SJSA1 (cell line): ENCODE results near the gene EDIL3. TPM values are rescaled to one million over a fixed set of nuclear protein-coding genes. Genes with fewer than 3 reads are reported as not detected.

Experiments
- DNase-seq, 2 experiments: peaks; one replicate each; pipeline ENCODE4 v3.0.0-alpha.2; 2015 to 2020; ENCODE audit warnings: low spot score in 2 of 2, low read depth in 1 of 2
- H3K27ac ChIP-seq: fragments of 250-450 bp; sonication (Bioruptor Pico); 2 replicates; pipeline ENCODE4 v1.5.1; 2020; ENCODE audit warnings: mild to moderate bottlenecking, moderate library complexity
- H3K27me3 ChIP-seq: fragments of 250-450 bp; sonication (Bioruptor Pico); replicated peaks from 2 replicates; pipeline ENCODE4 v1.5.1; 2020; ENCODE audit warnings: mild to moderate bottlenecking, moderate library complexity
- H3K36me3 ChIP-seq: fragments of 250-450 bp; sonication (Bioruptor Pico); 2 replicates; pipeline ENCODE4 v1.5.1; 2020; ENCODE audit warnings: mild to moderate bottlenecking
- H3K4me1 ChIP-seq: fragments of 250-450 bp; sonication (Bioruptor Pico); replicated peaks from 2 replicates; pipeline ENCODE4 v1.6.1; 2021; ENCODE audit warnings: mild to moderate bottlenecking
- H3K4me3 ChIP-seq: fragments of 250-450 bp; sonication (Bioruptor Pico); 2 replicates; pipeline ENCODE4 v1.5.1; 2020; ENCODE audit warnings: mild to moderate bottlenecking
- H3K9me3 ChIP-seq: fragments of 250-450 bp; sonication (Bioruptor Pico); replicated peaks from 2 replicates; pipeline ENCODE4 v1.5.1; 2020; ENCODE audit warnings: mild to moderate bottlenecking
- total RNA-seq: library from RNA; depleted of rRNA; stranded (reverse); fragments of >200 nt; shearing (Covaris generic); gene quantifications from 2 replicates; pipeline ENCODE4 v1.2.3, GENCODE V29; 2014

Gene EDIL3
- total RNA-seq, 1 experiment from 2014 or later: 465 TPM

DNA sequence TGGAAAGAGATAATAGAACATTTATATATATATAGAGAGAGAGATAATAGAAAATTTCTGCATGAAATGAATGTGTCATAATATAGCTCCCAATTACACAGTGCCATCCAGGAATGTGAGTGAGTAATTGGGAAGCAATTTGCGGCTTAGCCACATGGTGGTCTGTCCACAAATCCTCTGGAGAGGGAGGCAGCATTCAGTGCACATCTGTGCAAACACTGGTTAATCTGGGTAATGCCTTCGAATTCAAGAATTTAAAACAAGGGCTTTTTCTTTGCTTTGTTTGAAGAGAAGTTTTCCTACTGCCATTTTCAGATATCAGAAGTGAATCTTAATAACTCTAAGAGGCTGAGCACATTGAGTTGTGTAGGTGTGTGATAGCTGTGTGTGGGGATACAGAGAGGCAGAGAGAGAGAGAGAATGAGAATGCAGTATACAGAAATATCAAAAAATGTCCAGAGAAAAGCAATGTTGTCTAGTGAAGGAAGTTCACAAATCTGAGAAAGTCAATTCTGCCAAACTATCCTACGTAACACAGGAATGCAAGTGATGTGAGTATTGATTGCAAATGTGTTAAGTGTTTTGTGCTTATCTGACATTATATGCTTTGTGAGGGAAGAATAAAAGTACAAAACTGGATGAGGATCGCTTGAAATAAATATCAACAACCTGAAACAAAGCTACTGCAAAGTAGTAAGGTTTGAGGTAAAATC is 134.6 kb downstream of the EDIL3 start:
- Histone ChIP-seq H3K9me3 (no peaks in the 10 kb centered on the region), H3K4me3 (peak overlapping the region; percentile 2; the same call in 1 of the 2 replicates), H3K27me3 (no peaks in the 10 kb centered on the region), H3K4me1 (peaks cover 37% of the 10 kb centered on the region), H3K27ac (peak overlapping the region; percentile 91), H3K36me3 (peaks cover 6% of the 10 kb centered on the region)
- DNase-seq: peak; percentile 90 to 91

DNA sequence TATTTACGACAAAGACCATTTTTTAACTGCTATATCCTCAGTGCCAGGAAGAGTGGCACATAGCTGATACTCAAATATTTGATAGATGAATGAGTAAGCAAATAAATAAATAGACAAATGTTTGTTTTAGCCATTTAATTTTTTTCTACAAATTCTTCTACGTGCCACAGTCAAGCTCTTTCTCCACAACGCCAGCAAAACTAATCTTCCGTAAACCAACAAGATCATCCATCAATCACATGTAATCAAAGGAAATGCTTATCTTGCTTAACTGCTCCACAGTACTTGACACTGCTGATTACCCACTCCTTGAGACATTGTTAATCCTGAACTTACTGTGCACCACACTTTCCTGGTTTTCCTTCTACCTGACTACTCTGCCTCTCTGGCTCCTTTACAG is 136.7 kb downstream of the EDIL3 start:
- no peak for DNase-seq
- Histone ChIP-seq H3K9me3 (no peaks in the 10 kb centered on the region), H3K36me3 (peaks cover 13% of the 10 kb centered on the region), H3K4me3 (no peak overlapping the region), H3K27me3 (no peaks in the 10 kb centered on the region), H3K27ac (peak overlapping the region; percentile 91), H3K4me1 (peaks cover 37% of the 10 kb centered on the region)

DNA sequence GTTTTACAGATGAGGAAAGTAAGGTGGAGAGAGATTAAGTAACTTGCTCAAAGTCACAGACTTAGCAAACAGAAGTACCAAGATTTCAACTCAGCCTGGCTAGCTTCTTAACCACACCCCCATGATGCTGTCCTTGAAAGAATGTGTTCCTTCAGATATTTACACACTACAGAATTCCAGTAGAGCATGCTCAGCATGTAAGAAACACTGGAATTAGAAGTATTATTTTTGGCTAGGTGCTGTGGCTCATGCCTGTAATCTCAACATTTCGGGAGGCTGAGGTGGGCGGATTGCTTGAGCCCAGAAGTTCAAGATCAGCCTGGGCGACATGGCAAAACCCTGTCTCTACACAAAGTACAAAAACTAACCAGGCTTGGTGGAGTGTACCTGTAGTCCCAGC is 142.4 kb downstream of the EDIL3 start:
- DNase-seq: peak in 1 of 2 experiments; percentile 47
- H3K27ac ChIP-seq: no peak overlapping the region
- no peaks in the 10 kb centered on the region for H3K9me3 ChIP-seq
- no peaks in the 10 kb centered on the region for H3K27me3 ChIP-seq
- peaks cover 11% of the 10 kb centered on the region; the same call in 1 of the 2 replicates for H3K36me3 ChIP-seq
- no peak overlapping the region for H3K4me3 ChIP-seq
- peaks cover 29% of the 10 kb centered on the region for H3K4me1 ChIP-seq

DNA sequence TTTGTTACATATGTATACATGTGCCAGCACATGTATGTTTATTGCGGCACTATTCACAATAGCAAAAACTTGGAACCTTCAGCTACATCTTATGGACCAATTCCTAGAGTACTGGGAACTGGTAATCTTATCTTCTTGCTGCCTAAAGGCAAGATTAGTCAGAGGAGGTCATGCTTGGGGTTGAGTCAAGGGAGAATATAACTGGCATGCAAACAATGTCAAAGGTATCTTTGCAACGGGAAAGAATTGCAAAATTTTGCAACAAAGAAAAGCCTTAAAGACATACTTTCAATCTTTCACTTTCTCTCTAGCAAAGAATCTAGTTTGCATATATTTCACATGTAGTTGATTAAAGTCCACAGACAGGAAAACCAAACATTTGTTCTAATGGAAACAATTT is 145.2 kb downstream of the EDIL3 start:
- Histone ChIP-seq H3K4me1 (peaks cover 29% of the 10 kb centered on the region), H3K27me3 (no peaks in the 10 kb centered on the region), H3K36me3 (peaks cover 6% of the 10 kb centered on the region; the same call in 1 of the 2 replicates), H3K27ac (peak overlapping the region; percentile 21; the same call in 1 of the 2 replicates), H3K4me3 (no peak overlapping the region), H3K9me3 (no peaks in the 10 kb centered on the region)
- DNase-seq: no peak

DNA sequence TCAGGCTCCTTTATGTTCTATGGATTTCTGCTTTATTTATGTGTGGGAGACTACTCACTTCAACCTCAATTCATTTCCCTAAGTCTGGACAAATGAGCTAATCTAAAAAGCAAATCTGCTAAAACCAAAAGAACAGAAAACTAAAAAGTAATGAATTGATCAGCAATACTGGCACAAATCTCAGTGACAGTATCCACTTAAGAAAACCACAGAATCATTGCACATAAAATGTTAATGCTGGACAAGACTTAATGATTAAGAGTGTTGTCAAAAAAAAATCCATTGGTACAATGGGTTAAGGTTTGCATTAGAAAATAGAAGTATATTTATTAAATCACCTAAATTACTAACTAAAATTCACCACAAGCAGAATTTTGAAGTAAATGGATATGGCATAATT is 147.6 kb downstream of the EDIL3 start:
- peaks cover 20% of the 10 kb centered on the region for H3K4me1 ChIP-seq
- no peaks in the 10 kb centered on the region for H3K9me3 ChIP-seq
- no peak overlapping the region for H3K27ac ChIP-seq
- H3K36me3 ChIP-seq: no peaks in the 10 kb centered on the region; the same call in 1 of the 2 replicates
- no peak for DNase-seq
- H3K4me3 ChIP-seq: no peak overlapping the region
- H3K27me3 ChIP-seq: no peaks in the 10 kb centered on the region

DNA sequence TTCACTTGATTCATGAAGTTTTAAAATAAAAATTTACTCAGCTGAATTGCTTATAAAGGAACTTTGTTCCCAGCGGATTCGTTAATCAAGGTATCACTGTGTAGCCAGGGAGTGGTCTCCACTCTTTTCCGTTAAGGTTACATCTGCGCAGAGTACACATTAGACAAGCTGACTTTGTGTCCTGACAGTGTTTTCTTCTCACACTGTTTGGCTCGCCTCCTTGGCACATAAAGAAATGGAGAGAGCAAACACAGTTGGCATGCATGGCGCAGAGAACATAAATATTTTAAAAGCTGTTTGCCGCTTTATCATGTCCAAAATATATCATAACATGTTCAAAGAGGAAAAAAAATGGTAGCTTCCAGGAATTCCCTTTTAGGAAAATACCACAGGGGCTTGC is 153.2 kb downstream of the EDIL3 start:
- Histone ChIP-seq H3K27ac (no peak overlapping the region), H3K4me1 (0 out of 2 replicates have a peak, but pooled peaks cover 5% of the 10 kb centered on the region), H3K36me3 (peaks cover 3% of the 10 kb centered on the region; the same call in 1 of the 2 replicates), H3K27me3 (no peaks in the 10 kb centered on the region), H3K4me3 (no peak overlapping the region), H3K9me3 (no peaks in the 10 kb centered on the region)
- no peak for DNase-seq

DNA sequence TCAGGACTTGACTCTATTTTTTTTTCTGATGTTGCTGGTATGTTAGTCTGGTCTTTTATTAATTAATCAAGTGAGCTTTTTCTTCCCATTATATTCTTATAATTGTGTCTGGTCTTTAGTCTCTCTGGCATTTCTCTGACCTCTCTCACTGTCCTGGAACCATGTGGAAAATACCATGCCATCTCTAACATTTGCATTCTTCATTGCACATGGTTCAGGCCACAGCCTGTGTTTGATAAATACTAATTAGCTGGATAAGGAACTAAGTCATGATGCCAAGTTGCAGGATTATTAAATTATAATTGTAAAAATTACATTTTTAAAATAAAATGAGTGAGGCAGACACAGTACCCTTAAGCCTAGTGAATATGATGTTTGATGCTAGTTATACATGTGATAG is 155.6 kb downstream of the EDIL3 start:
- Histone ChIP-seq H3K36me3 (0 out of 2 replicates have a peak, but pooled peaks cover 3% of the 10 kb centered on the region), H3K27ac (no peak overlapping the region), H3K4me3 (no peak overlapping the region), H3K9me3 (no peaks in the 10 kb centered on the region), H3K27me3 (no peaks in the 10 kb centered on the region), H3K4me1 (0 out of 2 replicates have a peak, but pooled peaks cover 5% of the 10 kb centered on the region)
- DNase-seq: no peak

DNA sequence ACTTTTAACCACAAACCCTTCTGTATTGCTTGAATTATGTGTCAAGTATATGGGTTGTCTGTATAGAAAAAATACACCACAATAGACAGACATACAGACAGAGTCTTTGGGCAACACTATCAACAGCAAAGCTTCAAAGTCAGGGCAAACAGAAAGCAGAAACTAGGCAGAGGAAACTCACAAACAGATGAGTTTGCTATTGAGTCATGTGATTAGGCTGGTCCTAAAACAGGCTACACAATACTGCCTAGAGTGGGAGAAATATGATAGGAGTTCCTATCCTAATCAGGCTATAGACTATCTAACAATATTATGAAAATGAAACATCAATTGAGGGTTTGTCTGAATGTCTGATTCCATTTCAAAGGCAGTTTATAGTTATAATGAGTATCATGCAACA is 156.4 kb downstream of the EDIL3 start:
- no peak overlapping the region for H3K27ac ChIP-seq
- 0 out of 2 replicates have a peak, but pooled peaks cover 3% of the 10 kb centered on the region for H3K36me3 ChIP-seq
- no peak for DNase-seq
- H3K4me1 ChIP-seq: 0 out of 2 replicates have a peak, but pooled peaks cover 5% of the 10 kb centered on the region
- no peak overlapping the region for H3K4me3 ChIP-seq
- no peaks in the 10 kb centered on the region for H3K9me3 ChIP-seq
- H3K27me3 ChIP-seq: no peaks in the 10 kb centered on the region

DNA sequence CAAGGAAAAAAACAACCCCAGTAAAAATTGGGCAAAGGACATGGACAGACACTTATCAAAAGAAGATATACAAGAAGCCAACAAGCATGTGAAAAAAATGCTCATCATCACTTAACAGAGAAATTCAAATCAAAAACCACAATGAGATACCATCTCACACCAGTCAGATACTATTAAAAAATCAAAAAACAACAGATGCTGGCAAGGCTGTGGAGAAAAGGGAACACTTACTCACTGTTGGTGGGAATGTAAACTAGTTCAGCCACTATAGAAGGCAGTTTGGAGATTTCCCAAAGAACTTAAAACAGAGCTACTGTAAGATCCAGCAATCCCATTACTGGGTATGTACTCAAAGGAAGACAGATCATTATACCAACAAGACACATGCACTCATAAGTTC is 157.4 kb downstream of the EDIL3 start:
- DNase-seq: no peak

DNA sequence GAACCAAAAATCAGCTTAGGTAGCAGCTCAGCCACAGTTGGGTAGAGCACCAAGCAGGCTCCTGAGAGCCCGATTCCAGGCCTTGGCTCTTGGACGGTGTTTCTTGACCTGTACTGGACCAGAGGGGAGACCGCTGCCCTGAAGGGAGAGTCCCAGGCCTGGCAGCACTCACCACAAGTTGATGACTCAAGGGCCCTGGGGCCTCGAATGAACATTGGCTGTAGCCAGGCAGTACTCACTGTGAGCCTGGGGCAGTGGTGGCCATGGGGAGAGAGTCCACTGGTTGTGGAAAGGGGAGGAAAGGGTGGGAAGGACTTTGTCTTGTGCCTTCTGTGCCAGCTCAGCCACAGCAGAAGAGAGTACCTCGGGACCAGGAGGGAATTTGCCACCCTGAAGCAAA is 166.1 kb downstream of the EDIL3 start:
- H3K4me3 ChIP-seq: no peak overlapping the region
- DNase-seq: peak in 1 of 2 experiments; percentile 42
- no peaks in the 10 kb centered on the region for H3K9me3 ChIP-seq
- H3K36me3 ChIP-seq: peaks cover 4% of the 10 kb centered on the region; the same call in 1 of the 2 replicates
- H3K4me1 ChIP-seq: no peaks in the 10 kb centered on the region
- no peaks in the 10 kb centered on the region for H3K27me3 ChIP-seq
- H3K27ac ChIP-seq: no peak overlapping the region

More for the DNA sequence above, 157.4 kb downstream of the EDIL3 start:
- Histone ChIP-seq H3K27ac (no peak overlapping the region), H3K4me3 (no peak overlapping the region), H3K9me3 (no peaks in the 10 kb centered on the region), H3K27me3 (no peaks in the 10 kb centered on the region), H3K36me3 (0 out of 2 replicates have a peak, but pooled peaks cover 3% of the 10 kb centered on the region), H3K4me1 (0 out of 2 replicates have a peak, but pooled peaks cover 5% of the 10 kb centered on the region)

DNA sequence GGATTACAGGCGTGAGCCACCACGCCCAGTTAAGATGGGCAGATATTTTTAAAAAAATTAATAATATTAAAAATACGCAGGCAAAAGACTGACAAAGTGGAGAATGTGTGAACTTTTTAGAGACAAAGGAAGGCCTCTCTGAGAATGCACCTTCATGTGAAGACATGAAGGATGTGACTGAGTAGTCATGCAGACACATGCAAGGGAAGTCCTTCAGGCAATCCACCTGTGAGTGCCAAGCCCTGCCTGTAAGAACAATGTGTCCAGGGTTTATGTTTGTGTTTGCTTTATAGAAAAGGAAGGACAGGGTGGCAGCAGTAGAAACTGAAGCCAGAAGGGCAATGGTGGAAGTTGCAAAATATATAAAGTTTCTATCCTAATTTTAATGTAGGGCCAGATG is 169.2 kb downstream of the EDIL3 start:
- Histone ChIP-seq H3K4me1 (no peaks in the 10 kb centered on the region), H3K36me3 (peaks cover 16% of the 10 kb centered on the region), H3K4me3 (no peak overlapping the region), H3K27ac (no peak overlapping the region), H3K9me3 (no peaks in the 10 kb centered on the region), H3K27me3 (no peaks in the 10 kb centered on the region)
- DNase-seq: no peak

DNA sequence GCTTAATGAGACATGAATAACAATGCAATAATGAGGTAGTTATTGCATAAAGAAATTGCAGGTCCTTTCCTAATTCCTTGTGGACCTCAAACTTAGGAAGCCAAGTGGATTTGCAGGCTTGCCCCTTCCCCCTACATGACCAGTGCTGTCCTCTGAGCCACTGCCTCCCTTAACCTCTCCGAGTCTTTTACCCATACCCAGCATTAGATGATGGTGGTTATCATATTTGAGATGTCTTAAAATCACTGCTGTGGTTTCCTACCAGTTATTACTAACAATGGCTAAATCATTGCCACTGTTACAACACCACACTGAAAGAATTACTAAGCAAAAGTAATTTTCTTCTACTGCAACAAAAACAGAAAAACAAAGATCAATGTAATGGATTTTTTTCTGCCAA is 170.8 kb downstream of the EDIL3 start:
- DNase-seq: no peak
- Histone ChIP-seq H3K4me3 (no peak overlapping the region), H3K27me3 (no peaks in the 10 kb centered on the region), H3K27ac (no peak overlapping the region), H3K36me3 (peaks cover 15% of the 10 kb centered on the region), H3K4me1 (no peaks in the 10 kb centered on the region), H3K9me3 (no peaks in the 10 kb centered on the region)

DNA sequence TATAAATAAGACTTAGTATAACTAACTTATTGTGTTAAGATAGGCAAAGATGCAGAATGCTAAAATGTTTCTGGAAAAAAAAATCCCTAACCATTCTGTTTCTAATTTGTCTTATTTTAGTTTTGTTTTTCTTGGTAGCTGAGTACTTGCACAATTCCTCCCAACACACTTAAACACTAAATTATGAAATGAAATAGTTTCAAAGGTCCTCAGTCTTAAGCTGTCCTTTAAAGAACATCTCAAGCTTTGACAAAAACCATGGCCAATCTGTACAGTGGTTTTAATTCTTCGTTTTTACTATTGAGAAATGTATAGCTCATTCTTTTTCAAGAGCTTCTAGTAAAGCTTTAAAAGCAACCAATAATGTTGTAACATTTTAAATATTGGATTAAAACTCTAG is 171.5 kb downstream of the EDIL3 start:
- H3K36me3 ChIP-seq: peaks cover 15% of the 10 kb centered on the region
- no peak for DNase-seq
- H3K9me3 ChIP-seq: no peaks in the 10 kb centered on the region

DNA sequence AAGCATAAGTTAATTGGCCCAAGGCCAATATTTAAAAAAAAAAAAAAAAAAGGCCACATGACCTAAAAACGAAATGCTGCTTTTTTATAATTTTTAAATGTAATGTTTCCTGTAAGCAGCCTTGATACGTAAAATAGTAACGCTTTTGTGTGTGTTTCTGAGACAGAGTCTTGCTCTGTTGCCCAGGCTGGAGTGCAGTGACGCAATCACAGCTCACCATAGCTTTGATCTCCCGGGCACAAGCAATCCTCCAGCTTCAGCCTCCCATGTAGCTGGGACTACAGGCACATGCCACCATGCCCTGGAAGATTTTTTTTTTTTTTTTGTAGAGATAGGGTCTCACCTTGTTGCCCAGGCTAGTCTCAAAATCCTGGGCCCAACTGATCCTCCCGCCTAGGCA is 179.9 kb downstream of the EDIL3 start:
- Histone ChIP-seq H3K9me3 (no peaks in the 10 kb centered on the region), H3K4me1 (peaks cover 4% of the 10 kb centered on the region), H3K27ac (no peak overlapping the region), H3K36me3 (0 out of 2 replicates have a peak, but pooled peaks cover 3% of the 10 kb centered on the region), H3K4me3 (no peak overlapping the region), H3K27me3 (no peaks in the 10 kb centered on the region)
- no peak for DNase-seq

More for the DNA sequence above, 171.5 kb downstream of the EDIL3 start:
- no peak overlapping the region for H3K4me3 ChIP-seq
- H3K27ac ChIP-seq: no peak overlapping the region
- no peaks in the 10 kb centered on the region for H3K4me1 ChIP-seq
- no peaks in the 10 kb centered on the region for H3K27me3 ChIP-seq
